ENCODE data around the gene LRP1-AS. TPM values are rescaled to one million over a fixed set of nuclear protein-coding genes. Genes with fewer than 3 reads are reported as not detected.

Gene LRP1-AS
- total and polyA plus RNA-seq, 10 of the 15 experiments (the other 5 are each of a cell fraction or from before 2014, with no cell fraction given) = not detected

- in situ Hi-C loops (cut with MboI) = no loop called here
- FAIRE-seq (no peak), DNase-seq (ENCODE audit: low read depth, low spot score) (no peak), ATAC-seq (no peak)
- ChIA-PET RAD21 (ENCODE audit: unreplicated experiment) (no interaction called here), SMC1A (ENCODE audit: uncharacterized antibody, unreplicated experiment) (interaction anchor here (1.2 kb wide), 1 partner anchor 67 kb away, joined by 3 read pairs; no protein-coding TSS in a partner anchor), POLR2A (interaction anchor here (1.2 kb wide), 1 partner anchor 16 kb away, joined by 3 read pairs; no protein-coding TSS in a partner anchor), CTCF (interaction anchor here (0.6 to 1.7 kb wide), 4 partner anchors 19 to 121 kb away, joined by 3 to 5 read pairs (median 4); partner anchors contain the start of gene STAT6)
- peaks cover 2 to 5% of the 10 kb centered on the region in 2 experiments for H3K27me3 ChIP-seq (replicated peaks in 1 of 2; ENCODE audit: control insufficient read depth in 2 of 2, insufficient read depth in 2 of 2, low read length in 1 of 2)
- BruUV-seq (replicated peaks) = no TSS peak
- H3K9ac ChIP-seq (ENCODE audit: control insufficient read depth, insufficient read depth, low read length) = no peak overlapping the region
- H3K36me3 ChIP-seq (ENCODE audit: control insufficient read depth in 2 of 2, insufficient read depth in 2 of 2, low read length in 1 of 2) = no peaks in the 10 kb centered on the region
- H3K4me1 ChIP-seq (ENCODE audit: control insufficient read depth, insufficient read depth, low read length) = peaks cover 9% of the 10 kb centered on the region; the same call in 1 of the 2 replicates
- intact Hi-C loops (cut with micrococcal nuclease; ENCODE audit: unreplicated experiment) = no loop called here
- H2AFZ ChIP-seq (ENCODE audit: control insufficient read depth, low read depth, low read length) = no peak overlapping the region
- H3K79me2 ChIP-seq (ENCODE audit: control insufficient read depth, insufficient read depth, low read length) = no peaks in the 10 kb centered on the region
- no peak overlapping the region for H3K4me2 ChIP-seq (ENCODE audit: control insufficient read depth, insufficient read depth)
- H4K20me1 ChIP-seq (ENCODE audit: control insufficient read depth, insufficient read depth) = no peaks in the 10 kb centered on the region
- TF ChIP-seq SUZ12 (IDR thresholded peaks at IDR 0.05; ENCODE audit: unreplicated experiment) (no peak), MTA3 (IDR thresholded peaks at IDR 0.05; ENCODE audit: borderline replicate concordance, low read length) (no peak), LARP7 (IDR thresholded peaks at IDR 0.05) (no peak), REST (IDR thresholded peaks at IDR 0.05; ENCODE audit: low read depth, low read length) (no peak), ZNF24 (IDR thresholded peaks at IDR 0.05) (no peak), SPI1 (IDR thresholded peaks at IDR 0.05; ENCODE audit: borderline replicate concordance, insufficient read depth, low read depth, low read length) (peak; percentile 12; the same call in 1 of the 2 replicates)
- H3K27ac ChIP-seq (ENCODE audit: control insufficient read depth, insufficient read depth) = no peak overlapping the region
- H3K4me3 ChIP-seq = no peak overlapping the region
- no peaks in the 10 kb centered on the region for H3K9me3 ChIP-seq (replicated peaks; ENCODE audit: control insufficient read depth, insufficient read depth, low read length)
These were observed 17.5 kb downstream of the LRP1-AS start for GRCh38 chr12:57129889-57130288.

Data from GM12878 (cell line).